HCT116 (cell line): ENCODE results near the gene DNAJA4. TPM values are rescaled to one million over a fixed set of nuclear protein-coding genes. Genes with fewer than 3 reads are reported as not detected.

ENCODE experiments used
- ATAC-seq: fragments of 200-7000 bp; cut with Tn5 transposase; 2 replicates; pipeline ENCODE4 v1.9.1; 2020; ENCODE audit warnings: mild to moderate bottlenecking, moderate library complexity
- BruUV-seq: library from RNA; stranded (reverse); fragments of 400-500 nt; replicated peaks from 2 replicates; lab custom pipeline; 2021; lab: Mats Ljungman, UMichigan
- CTCF ChIA-PET: fragments of 300-600 bp; sonication (Branson Sonifier 250); formaldehyde crosslinking; loops from one replicate; lab custom pipeline; 2021; ENCODE audit warnings: antibody characterized with exemption; lab: Charles Lee
- POLR2A ChIA-PET: fragments of 300-600, 350-600 bp; sonication (Branson Sonifier 250); formaldehyde crosslinking; loops from one replicate; lab custom pipeline; 2021; ENCODE audit warnings: antibody characterized with exemption; lab: Charles Lee
- RAD21 ChIA-PET, 2 experiments: fragments of 300-600 bp; sonication (Branson Sonifier 250); formaldehyde crosslinking; loops; one replicate each; lab custom pipeline; 2023; ENCODE audit warnings: low total read pairs in 2 of 2; ENCODE audit not compliant: uncharacterized antibody in 2 of 2, unreplicated experiment in 2 of 2, low non-redundant PET in 1 of 2; lab: Charles Lee
- DNase-seq: peaks from one replicate; pipeline ENCODE4 v3.0.0-alpha.2; 2010; ENCODE audit warnings: low read depth, low spot score
- H2AFZ ChIP-seq: fragments of 200-600 bp; shearing (Covaris generic), sonication (generic); 2 replicates; pipeline ENCODE4 v1.6.1; 2017; ENCODE audit warnings: low read depth, mixed run types, mixed read lengths, antibody characterized with exemption, low read length; ENCODE audit not compliant: poor library complexity, severe bottlenecking
- H3K27ac ChIP-seq: 2 replicates; pipeline ENCODE4 v1.5.1; 2012; ENCODE audit warnings: low read depth, low read length
- H3K27me3 ChIP-seq: fragments of 200-600 bp; sonication (generic); 2 replicates; pipeline ENCODE4 v1.6.1; 2016; ENCODE audit warnings: mixed run types, low read length, mixed read lengths; ENCODE audit not compliant: insufficient read depth
- H3K36me3 ChIP-seq, 2 experiments: fragments of 200-500 bp in 1 of 2; fragments of 200-600 bp in 1 of 2; sonication (Bioruptor generic) in 1 of 2; sonication (generic) in 1 of 2; 2 replicates each; pipeline versions ENCODE4 v1.5.1 to v1.6.1; 2014 to 2016; ENCODE audit warnings: low read length in 2 of 2, inconsistent platforms in 1 of 2, mixed read lengths in 1 of 2, mixed run types in 1 of 2; ENCODE audit not compliant: insufficient read depth in 2 of 2, control insufficient read depth in 1 of 2
- H3K4me1 ChIP-seq, 2 experiments: fragments of 200-600 bp in 1 of 2; sonication (generic) in 1 of 2; 2 replicates each; pipeline versions ENCODE4 v1.5.1 to v1.6.1; 2012 to 2017; ENCODE audit warnings: low read length in 2 of 2, inconsistent platforms in 1 of 2, mild to moderate bottlenecking in 1 of 2, mixed read lengths in 1 of 2, mixed run types in 1 of 2, moderate library complexity in 1 of 2; ENCODE audit not compliant: insufficient read depth in 2 of 2, control insufficient read depth in 1 of 2
- H3K4me2 ChIP-seq: fragments of 200-600 bp; sonication (generic); 2 replicates; pipeline ENCODE4 v1.6.1; 2017; ENCODE audit warnings: mixed run types, low read length, mixed read lengths
- H3K4me3 ChIP-seq, 2 experiments: fragments of 200-600 bp in 1 of 2; sonication (generic) in 1 of 2; replicated peaks in 1 of 2; 2 replicates each; pipeline ENCODE4 v1.5.1; 2011 to 2016; ENCODE audit warnings: low read length in 2 of 2, control low read depth in 1 of 2, low read depth in 1 of 2, mild to moderate bottlenecking in 1 of 2, mixed read lengths in 1 of 2, mixed run types in 1 of 2
- H3K79me2 ChIP-seq: fragments of 200-600 bp; sonication (generic); 2 replicates; pipeline ENCODE4 v1.6.1; 2017; ENCODE audit warnings: mild to moderate bottlenecking, mixed run types, low read length, moderate library complexity, mixed read lengths; ENCODE audit not compliant: insufficient read depth
- H3K9ac ChIP-seq: fragments of 200-600 bp; sonication (generic); 2 replicates; pipeline ENCODE4 v1.6.1; 2016; ENCODE audit warnings: low read length, mixed read lengths
- H3K9me2 ChIP-seq: fragments of 200-600 bp; sonication (generic), shearing (Covaris generic); 2 replicates; pipeline ENCODE4 v1.6.1; 2017; ENCODE audit warnings: mixed run types, mild to moderate bottlenecking, moderate library complexity; ENCODE audit not compliant: insufficient read depth
- H3K9me3 ChIP-seq, 2 experiments: fragments of 200-500 bp in 1 of 2; fragments of 200-600 bp in 1 of 2; sonication (Bioruptor generic) in 1 of 2; sonication (generic) in 1 of 2; 2 replicates each; pipeline ENCODE4 v1.6.1; 2014 to 2017; ENCODE audit warnings: low read length in 2 of 2, mixed read lengths in 2 of 2, inconsistent platforms in 1 of 2, low read depth in 1 of 2, mild to moderate bottlenecking in 1 of 2, mixed run types in 1 of 2, moderate library complexity in 1 of 2; ENCODE audit not compliant: control insufficient read depth in 1 of 2, insufficient read depth in 1 of 2
- H4K20me1 ChIP-seq: fragments of 200-600 bp; sonication (generic), shearing (Covaris generic); 2 replicates; pipeline ENCODE4 v1.6.1; 2017; ENCODE audit warnings: mixed run types, mild to moderate bottlenecking, moderate library complexity; ENCODE audit not compliant: insufficient read depth
- CTCF ChIP-seq, 3 experiments: fragments of 200-600 bp in 1 of 3; sonication (generic) in 1 of 3; IDR thresholded peaks in 2 of 3; conservative IDR thresholded peaks in 1 of 3; 2 replicates each; pipeline ENCODE4 v1.5.1; 2012 to 2017; ENCODE audit warnings: low read depth in 2 of 3, low read length in 2 of 3, antibody characterized with exemption in 1 of 3, borderline replicate concordance in 1 of 3, control low read depth in 1 of 3, mild to moderate bottlenecking in 1 of 3, mixed read lengths in 1 of 3, mixed run types in 1 of 3, moderate library complexity in 1 of 3; ENCODE audit not compliant: insufficient read depth in 1 of 3
- EGR1 ChIP-seq: IDR thresholded peaks from 2 replicates; pipeline ENCODE4 v1.6.1; 2012; ENCODE audit warnings: low read depth
- ELF1 ChIP-seq: IDR thresholded peaks from 2 replicates; pipeline ENCODE4 v1.6.1; 2012; ENCODE audit warnings: low read depth, borderline replicate concordance
- EZH2 ChIP-seq: fragments of 200-600 bp; sonication (generic); IDR thresholded peaks from 2 replicates; pipeline ENCODE4 v1.6.1; 2017; ENCODE audit warnings: antibody characterized with exemption, mixed run types
- EZH2phosphoT487 ChIP-seq: fragments of 200-600 bp; IDR thresholded peaks from 2 replicates; pipeline ENCODE4 v1.6.1; 2018; ENCODE audit warnings: antibody characterized with exemption, borderline replicate concordance
- FOSL1 ChIP-seq: IDR thresholded peaks from 2 replicates; pipeline ENCODE4 v1.6.1; 2012; ENCODE audit warnings: low read depth
- JUND ChIP-seq: IDR thresholded peaks from 2 replicates; pipeline ENCODE4 v1.6.1; 2012
- POLR2A ChIP-seq: IDR thresholded peaks from 2 replicates; pipeline ENCODE4 v1.7.0; 2011; ENCODE audit warnings: borderline replicate concordance; ENCODE audit not compliant: insufficient read depth, insufficient read length; ENCODE audit errors: extremely low read depth
- POLR2AphosphoS5 ChIP-seq: IDR thresholded peaks from 2 replicates; pipeline ENCODE4 v1.6.1; 2011; ENCODE audit warnings: mild to moderate bottlenecking, low read depth, low read length, moderate library complexity
- SIN3A ChIP-seq: IDR thresholded peaks from 2 replicates; pipeline ENCODE4 v1.6.1; 2012; ENCODE audit warnings: low read depth
- SRF ChIP-seq: IDR thresholded peaks from 2 replicates; pipeline ENCODE4 v1.6.1; 2012; ENCODE audit warnings: low read depth
- YY1 ChIP-seq: IDR thresholded peaks from 2 replicates; pipeline ENCODE4 v1.6.1; 2011; ENCODE audit warnings: low read length, low read depth, moderate library complexity, mild to moderate bottlenecking; ENCODE audit not compliant: insufficient replicate concordance; ENCODE audit errors: extremely low read depth
- ZBTB33 ChIP-seq: IDR thresholded peaks from 2 replicates; pipeline ENCODE4 v1.6.1; 2011; ENCODE audit warnings: mild to moderate bottlenecking, low read length, moderate library complexity; ENCODE audit not compliant: insufficient replicate concordance; ENCODE audit errors: extremely low read depth
- ZFX ChIP-seq: fragments of 450-650 bp; IDR thresholded peaks from 2 replicates; pipeline ENCODE4 v1.6.1; 2017
- ZNF274 ChIP-seq: fragments of 200-500 bp; sonication (Bioruptor generic); IDR thresholded peaks from 2 replicates; pipeline ENCODE4 v1.6.1; 2014; ENCODE audit warnings: mild to moderate bottlenecking, low read depth, low read length, inconsistent platforms
- intact Hi-C: fragments of 100-400 bp; cut with micrococcal nuclease; formaldehyde crosslinking; loops from 2 replicates; pipeline ENCODE4 v1.10.0; 2022
- total RNA-seq: library from RNA; stranded (reverse); gene quantifications from one replicate; pipeline ENCODE4 v1.2.1, GENCODE V29; 2021; ENCODE audit not compliant: unreplicated experiment
- TF ChIP-seq, protein P1 (sequence below): IDR thresholded peaks from 2 replicates; pipeline ENCODE4 v1.6.1; 2012
- TF ChIP-seq, protein P2 (sequence below): IDR thresholded peaks from 2 replicates; pipeline ENCODE4 v1.6.1; 2012

Gene DNAJA4
- total RNA-seq, 1 experiment from 2014 or later, result 66.6 TPM

- BruUV-seq, result no TSS peak
- no peaks in the 10 kb centered on the region for H3K79me2 ChIP-seq
- no peaks in the 10 kb centered on the region for H3K36me3 ChIP-seq
- TF ChIP-seq SRF (no peak), POLR2A (no peak), FOSL1 (no peak), SIN3A (no peak), YY1 (no peak), EZH2 (no peak), POLR2AphosphoS5 (no peak), CTCF (IDR thresholded peaks at IDR 0.05 in 2 of 3, conservative IDR thresholded peaks at IDR 0.05 in 1 of 3; ENCODE audit: borderline replicate concordance in 1 of 3, insufficient read depth in 1 of 3, low read depth in 2 of 3, low read length in 2 of 3) (no peak), EGR1 (no peak), JUND (no peak), ZNF274 (no peak), EZH2phosphoT487 (no peak), ZBTB33 (no peak), ZFX (no peak), ELF1 (no peak)
- TF ChIP-seq, protein P1, sequence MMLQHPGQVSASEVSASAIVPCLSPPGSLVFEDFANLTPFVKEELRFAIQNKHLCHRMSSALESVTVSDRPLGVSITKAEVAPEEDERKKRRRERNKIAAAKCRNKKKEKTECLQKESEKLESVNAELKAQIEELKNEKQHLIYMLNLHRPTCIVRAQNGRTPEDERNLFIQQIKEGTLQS, result no peak
- TF ChIP-seq, protein P2, sequence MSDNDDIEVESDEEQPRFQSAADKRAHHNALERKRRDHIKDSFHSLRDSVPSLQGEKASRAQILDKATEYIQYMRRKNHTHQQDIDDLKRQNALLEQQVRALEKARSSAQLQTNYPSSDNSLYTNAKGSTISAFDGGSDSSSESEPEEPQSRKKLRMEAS, result no peak
- no peaks in the 10 kb centered on the region for H3K27me3 ChIP-seq
- H3K27ac ChIP-seq, result no peak within 1 kb of the TSS
- H3K9ac ChIP-seq, result no peak within 1 kb of the TSS
- H2AFZ ChIP-seq, result no peak within 1 kb of the TSS
- no peaks in the 10 kb centered on the region for H3K9me2 ChIP-seq
- H3K4me2 ChIP-seq, result no peak within 1 kb of the TSS
- intact Hi-C loops, result no loop called here
- no peaks in the 10 kb centered on the region for H4K20me1 ChIP-seq
- DNase-seq, result no peak
- no peak within 1 kb of the TSS for H3K4me3 ChIP-seq
- RAD21 ChIA-PET, result no interaction called here
- POLR2A ChIA-PET, result no interaction called here
- H3K4me1 ChIP-seq, result no peaks in the 10 kb centered on the region
- no peak for ATAC-seq
- H3K9me3 ChIP-seq, result no peaks in the 10 kb centered on the region
- CTCF ChIA-PET, result no interaction called here
Observed at GRCh38 chr15:78234515-78235040, 29.8 kb upstream of the DNAJA4 start, which contains the start of gene ACSBG1. ACSBG1 (minus strand) TSS chr15:78234565; CDS start chr15:78234501, 64 bp downstream.
